ENCODE measurements around the gene TMED7. TPM values are rescaled to one million over a fixed set of nuclear protein-coding genes. Genes with fewer than 3 reads are reported as not detected.

Gene TMED7
- total RNA-seq, 3 donors from 2014 or later (not counting 1 experiment from before 2014, with no cell fraction given) = 40.6 to 48.8 (median 48.1) TPM

DNA sequence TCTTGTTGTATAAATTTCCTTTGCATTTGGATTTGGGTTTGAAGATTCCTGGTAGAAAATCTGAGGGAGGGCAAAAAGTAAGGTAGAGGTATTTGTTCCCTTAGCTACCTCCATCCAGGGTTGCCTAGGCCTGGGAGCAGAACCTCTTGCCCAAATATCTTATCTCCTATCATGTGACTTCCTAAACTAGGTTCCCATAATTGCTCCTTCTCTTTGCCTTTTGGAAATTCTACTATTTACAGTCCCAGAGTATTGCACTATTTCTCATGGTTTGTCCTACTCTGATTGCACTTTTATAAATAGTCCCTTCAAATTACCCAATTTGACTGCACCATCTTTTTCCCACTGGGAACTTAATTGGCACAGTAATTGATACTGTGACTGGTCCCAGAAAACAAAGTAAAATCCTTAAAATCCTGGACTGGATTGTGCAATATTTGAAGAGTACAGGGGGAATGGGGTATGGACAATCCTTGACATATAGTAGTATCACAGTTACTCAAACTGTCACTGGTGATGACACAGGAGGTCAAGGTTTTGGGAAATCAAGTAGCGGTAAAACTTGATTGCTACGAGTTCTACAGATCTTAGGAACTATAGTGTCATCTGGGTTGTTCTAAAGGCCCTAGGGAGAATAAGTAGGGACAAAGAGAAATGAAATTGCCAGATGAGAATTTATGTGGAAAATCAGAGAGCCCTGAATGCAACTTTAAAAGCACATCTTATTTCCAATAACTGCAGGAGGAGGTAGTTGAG lies 31.5 kb upstream of the TMED7 start:
- no peaks in the 10 kb centered on the region for H3K4me1 Mint-ChIP-seq
- H3K4me1 ChIP-seq (ENCODE audit: control insufficient read depth, insufficient read depth, low read length) = no peaks in the 10 kb centered on the region
- no peaks in the 10 kb centered on the region for H3K9me3 ChIP-seq (ENCODE audit: control insufficient read depth, insufficient read depth, low read length)
- DNase-seq = no peak
- ATAC-seq = no peak
- H3K9me3 Mint-ChIP-seq = no peaks in the 10 kb centered on the region
- no peak overlapping the region for H3K4me3 Mint-ChIP-seq
- H3K36me3 Mint-ChIP-seq = no peaks in the 10 kb centered on the region
- H3K27me3 ChIP-seq (ENCODE audit: control insufficient read depth, insufficient read depth, low read length) = peaks cover 3% of the 10 kb centered on the region
- peaks cover 14 to 40% of the 10 kb centered on the region in 2 donors for H3K27me3 Mint-ChIP-seq (ENCODE audit: low read depth in 2 of 2)
- intact Hi-C loops (cut with micrococcal nuclease) = no loop called here
- no peak for TF ChIP-seq CTCF (IDR thresholded peaks at IDR 0.05)
- no peak overlapping the region for H3K27ac Mint-ChIP-seq
- no peaks in the 10 kb centered on the region for H3K36me3 ChIP-seq (ENCODE audit: control insufficient read depth, insufficient read depth, low read length)
- no peak overlapping the region for H3K4me3 ChIP-seq (ENCODE audit: low read length)
- WGBS (ENCODE audit: insufficient coverage) = 94% methylated on average over 2 of the region's 2 CpGs
- H3K27ac ChIP-seq (ENCODE audit: low read length) = no peak overlapping the region

- TF ChIP-seq CTCF (IDR thresholded peaks at IDR 0.05) = no peak
- ATAC-seq (no peak), DNase-seq (no peak)
- Histone ChIP-seq H3K9me3 (ENCODE audit: control insufficient read depth, insufficient read depth, low read length) (no peaks in the 10 kb centered on the region), H3K4me1 (ENCODE audit: control insufficient read depth, insufficient read depth, low read length) (no peaks in the 10 kb centered on the region), H3K36me3 (ENCODE audit: control insufficient read depth, insufficient read depth, low read length) (no peaks in the 10 kb centered on the region), H3K4me3 (ENCODE audit: low read length) (no peak overlapping the region), H3K27ac (ENCODE audit: low read length) (no peak overlapping the region), H3K27me3 (ENCODE audit: control insufficient read depth, insufficient read depth, low read length) (no peaks in the 10 kb centered on the region)
- 88% methylated on average over 1 of the region's 1 CpG for WGBS (ENCODE audit: insufficient coverage)
- H3K27me3 Mint-ChIP-seq (ENCODE audit: low read depth in 2 of 2) = peaks cover 14 to 37% of the 10 kb centered on the region in 2 donors
- H3K9me3 Mint-ChIP-seq = no peaks in the 10 kb centered on the region
- H3K4me3 Mint-ChIP-seq = no peak overlapping the region
- no peaks in the 10 kb centered on the region for H3K4me1 Mint-ChIP-seq
- no peak overlapping the region for H3K27ac Mint-ChIP-seq
- intact Hi-C loops (cut with micrococcal nuclease) = no loop called here
- H3K36me3 Mint-ChIP-seq = no peaks in the 10 kb centered on the region
Observed at GRCh38 chr5:115656404-115656803, 30.6 kb upstream of the TMED7 start.

GRCh38 chr5:115655994-115656393 lies 30.2 kb upstream of the TMED7 start:
- Mint-ChIP-seq H3K4me1 (no peaks in the 10 kb centered on the region), H3K27me3 (ENCODE audit: low read depth in 2 of 2) (peaks cover 12 to 33% of the 10 kb centered on the region in 2 donors), H3K36me3 (no peaks in the 10 kb centered on the region), H3K9me3 (no peaks in the 10 kb centered on the region), H3K27ac (no peak overlapping the region), H3K4me3 (no peak overlapping the region)
- Histone ChIP-seq H3K4me3 (ENCODE audit: low read length) (no peak overlapping the region), H3K36me3 (ENCODE audit: control insufficient read depth, insufficient read depth, low read length) (no peaks in the 10 kb centered on the region), H3K9me3 (ENCODE audit: control insufficient read depth, insufficient read depth, low read length) (no peaks in the 10 kb centered on the region), H3K27me3 (ENCODE audit: control insufficient read depth, insufficient read depth, low read length) (no peaks in the 10 kb centered on the region), H3K4me1 (ENCODE audit: control insufficient read depth, insufficient read depth, low read length) (no peaks in the 10 kb centered on the region), H3K27ac (ENCODE audit: low read length) (no peak overlapping the region)
- DNase-seq (no peak), ATAC-seq (no peak)
- intact Hi-C loops (cut with micrococcal nuclease) = no loop called here
- no peak for TF ChIP-seq CTCF (IDR thresholded peaks at IDR 0.05)
- 100% methylated on average over 1 of the region's 1 CpG for WGBS (ENCODE audit: insufficient coverage)

GRCh38 chr5:115649541-115649940 lies 23.7 kb upstream of the TMED7 start:
- H3K4me1 Mint-ChIP-seq = no peaks in the 10 kb centered on the region
- intact Hi-C loops (cut with micrococcal nuclease) = no loop called here

More at GRCh38 chr5:115649541-115649940, 23.7 kb upstream of the TMED7 start:
- H3K27ac Mint-ChIP-seq = no peak overlapping the region
- WGBS (ENCODE audit: insufficient coverage) = no CpG with 5 or more reads among the region's 1 CpG
- no peaks in the 10 kb centered on the region for H3K9me3 ChIP-seq (ENCODE audit: control insufficient read depth, insufficient read depth, low read length)
- no peak overlapping the region for H3K4me3 ChIP-seq (ENCODE audit: low read length)
- DNase-seq (no peak), ATAC-seq (no peak)
- TF ChIP-seq CTCF (IDR thresholded peaks at IDR 0.05) = no peak
- no peak overlapping the region for H3K4me3 Mint-ChIP-seq
- H3K36me3 Mint-ChIP-seq = no peaks in the 10 kb centered on the region
- H3K27me3 Mint-ChIP-seq (ENCODE audit: low read depth in 2 of 2) = peaks cover 13 to 23% of the 10 kb centered on the region in 2 donors
- H3K27me3 ChIP-seq (ENCODE audit: control insufficient read depth, insufficient read depth, low read length) = no peaks in the 10 kb centered on the region
- no peaks in the 10 kb centered on the region for H3K4me1 ChIP-seq (ENCODE audit: control insufficient read depth, insufficient read depth, low read length)
- H3K36me3 ChIP-seq (ENCODE audit: control insufficient read depth, insufficient read depth, low read length) = no peaks in the 10 kb centered on the region
- H3K27ac ChIP-seq (ENCODE audit: low read length) = no peak overlapping the region
- H3K9me3 Mint-ChIP-seq = no peaks in the 10 kb centered on the region
